HUES64 (cell line): ENCODE results near the gene ENTPD1.

Experiments
- H3K27ac ChIP-seq: 2 replicates; pipeline ENCODE4 v1.7.0; 2013; ENCODE audit warnings: low read depth, low read length, inconsistent platforms
- H3K27me3 ChIP-seq: 2 replicates; pipeline ENCODE4 v1.6.1; 2013; ENCODE audit warnings: mild to moderate bottlenecking, low read length; ENCODE audit not compliant: insufficient read depth
- H3K36me3 ChIP-seq: 2 replicates; pipeline ENCODE4 v1.6.1; 2013; ENCODE audit warnings: mild to moderate bottlenecking, low read length; ENCODE audit not compliant: insufficient read depth
- H3K4me1 ChIP-seq: 2 replicates; pipeline ENCODE4 v1.6.1; 2013; ENCODE audit warnings: mild to moderate bottlenecking, low read length, moderate library complexity; ENCODE audit not compliant: insufficient read depth
- H3K4me3 ChIP-seq: 2 replicates; pipeline ENCODE4 v1.5.1; 2013; ENCODE audit warnings: mild to moderate bottlenecking, low read length, moderate library complexity
- H3K9ac ChIP-seq: 2 replicates; pipeline ENCODE4 v1.6.1; 2013; ENCODE audit warnings: mild to moderate bottlenecking, low read depth, low read length
- H3K9me3 ChIP-seq: 2 replicates; pipeline ENCODE4 v1.6.1; 2013; ENCODE audit warnings: low read depth, low read length; ENCODE audit not compliant: insufficient read depth
- WGBS: fragments of 150-250, 120-280 bp; methylation state at CpG from one replicate; pipeline ENCODE4 v1.1.7; 2013; ENCODE audit warnings: missing lambda C conversion rate; 5-methylcytosine and 5-hydroxymethylcytosine counted together

Gene ENTPD1

GRCh38 chr10:95815701-95816240, 59.8 kb downstream of the ENTPD1 start:
- no peaks in the 10 kb centered on the region for H3K27me3 ChIP-seq
- H3K4me3 ChIP-seq: no peak overlapping the region

DNA sequence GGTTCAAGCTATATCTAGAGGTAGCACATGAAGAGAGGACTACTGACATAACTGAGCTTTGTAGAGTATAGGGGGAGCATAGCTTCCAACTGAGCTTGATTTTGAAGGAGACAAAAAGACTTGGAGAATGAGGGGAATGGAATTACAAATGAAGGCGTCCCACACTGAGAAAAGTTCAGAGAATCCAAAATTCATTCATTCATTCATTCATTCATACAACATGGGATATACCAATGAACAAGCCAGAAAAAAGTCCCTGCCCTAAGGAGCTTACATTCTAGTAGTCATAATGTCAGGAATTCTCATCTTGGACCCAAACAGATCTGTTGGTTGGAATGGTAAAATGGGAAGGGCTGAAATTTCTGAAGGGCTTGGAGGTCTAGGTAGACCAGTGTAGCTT, 62.0 kb downstream of the ENTPD1 start:
- no peak overlapping the region for H3K4me3 ChIP-seq
- no peak overlapping the region for H3K9ac ChIP-seq
- peaks cover 5% of the 10 kb centered on the region; the same call in 1 of the 2 replicates for H3K4me1 ChIP-seq
- no peaks in the 10 kb centered on the region for H3K36me3 ChIP-seq
- H3K9me3 ChIP-seq: no peaks in the 10 kb centered on the region
- 83% methylated on average over 1 of the region's 1 CpG for WGBS
- H3K27ac ChIP-seq: no peak overlapping the region
- H3K27me3 ChIP-seq: no peaks in the 10 kb centered on the region

More at GRCh38 chr10:95815701-95816240, 59.8 kb downstream of the ENTPD1 start:
- WGBS: 92% methylated on average over 6 of the region's 6 CpGs
- peaks cover 5% of the 10 kb centered on the region; the same call in 1 of the 2 replicates for H3K4me1 ChIP-seq
- H3K36me3 ChIP-seq: no peaks in the 10 kb centered on the region
- no peak overlapping the region for H3K9ac ChIP-seq
- no peak overlapping the region for H3K27ac ChIP-seq
- peaks cover 10% of the 10 kb centered on the region for H3K9me3 ChIP-seq

DNA sequence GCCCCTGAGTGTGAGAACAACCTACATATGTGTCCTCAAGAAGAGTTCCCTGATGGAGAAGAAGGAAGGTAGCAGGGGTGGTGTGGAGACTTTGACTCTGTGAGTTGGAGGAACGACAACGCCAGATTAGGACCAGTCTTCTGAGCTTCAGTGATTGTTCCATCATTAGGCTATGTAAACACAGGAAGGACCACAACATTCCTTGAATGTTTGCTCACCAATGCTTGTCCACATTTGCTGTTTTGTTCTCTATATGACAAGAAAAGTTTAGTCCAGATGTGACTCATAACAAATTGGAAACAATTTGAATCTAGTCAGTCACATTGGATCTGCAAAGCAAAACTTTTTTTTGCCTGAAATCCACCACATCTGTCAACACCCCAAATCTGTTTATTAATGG, 62.7 kb downstream of the ENTPD1 start:
- Histone ChIP-seq H3K27ac (no peak overlapping the region), H3K36me3 (no peaks in the 10 kb centered on the region), H3K4me1 (peaks cover 5% of the 10 kb centered on the region; the same call in 1 of the 2 replicates), H3K9me3 (no peaks in the 10 kb centered on the region), H3K4me3 (no peak overlapping the region), H3K9ac (no peak overlapping the region), H3K27me3 (no peaks in the 10 kb centered on the region)
- WGBS: 83% methylated on average over 2 of the region's 2 CpGs

GRCh38 chr10:95819620-95820329, 63.8 kb downstream of the ENTPD1 start:
- Histone ChIP-seq H3K27me3 (no peaks in the 10 kb centered on the region), H3K9ac (no peak overlapping the region), H3K4me3 (no peak overlapping the region), H3K4me1 (no peaks in the 10 kb centered on the region), H3K27ac (no peak overlapping the region), H3K36me3 (no peaks in the 10 kb centered on the region), H3K9me3 (no peaks in the 10 kb centered on the region)
- 100% methylated on average over 1 of the region's 2 CpGs for WGBS

GRCh38 chr10:95820363-95820762, 64.4 kb downstream of the ENTPD1 start:
- 91% methylated on average over 3 of the region's 3 CpGs for WGBS
- Histone ChIP-seq H3K36me3 (no peaks in the 10 kb centered on the region), H3K9me3 (no peaks in the 10 kb centered on the region), H3K27ac (no peak overlapping the region), H3K9ac (no peak overlapping the region), H3K4me1 (no peaks in the 10 kb centered on the region), H3K27me3 (no peaks in the 10 kb centered on the region), H3K4me3 (no peak overlapping the region)

DNA sequence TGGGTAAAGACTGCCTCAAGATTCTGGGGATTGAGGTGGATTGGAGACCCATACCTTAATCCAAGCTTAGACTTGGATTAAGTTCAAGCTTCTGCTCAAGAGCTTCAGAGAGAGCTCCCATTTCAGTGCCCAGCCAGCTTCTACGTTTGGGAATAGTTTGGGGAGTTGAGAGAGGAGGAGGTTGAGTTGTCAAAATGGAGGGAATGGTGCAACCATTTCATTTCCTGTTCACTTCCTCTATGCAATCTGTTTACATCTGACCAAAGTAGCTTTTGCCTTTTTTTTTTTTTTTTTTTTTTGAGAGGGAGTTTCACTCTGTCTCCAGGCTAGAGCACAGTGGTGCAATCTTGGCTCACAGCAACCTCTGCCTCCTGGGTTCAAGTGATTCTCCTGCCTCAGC, 65.8 kb downstream of the ENTPD1 start:
- WGBS: 70% methylated on average over 1 of the region's 1 CpG
- Histone ChIP-seq H3K36me3 (no peaks in the 10 kb centered on the region), H3K9ac (no peak overlapping the region), H3K4me3 (no peak overlapping the region), H3K27ac (no peak overlapping the region), H3K4me1 (no peaks in the 10 kb centered on the region), H3K9me3 (no peaks in the 10 kb centered on the region), H3K27me3 (no peaks in the 10 kb centered on the region)

- H3K36me3 ChIP-seq: no peaks in the 10 kb centered on the region
- H3K4me3 ChIP-seq: no peak overlapping the region
- no peaks in the 10 kb centered on the region for H3K9me3 ChIP-seq
- no peak overlapping the region for H3K27ac ChIP-seq
- no peaks in the 10 kb centered on the region for H3K4me1 ChIP-seq
- H3K9ac ChIP-seq: no peak overlapping the region
- H3K27me3 ChIP-seq: no peaks in the 10 kb centered on the region
These were observed 74.1 kb downstream of the ENTPD1 start for GRCh38 chr10:95830044-95830443.

- Histone ChIP-seq H3K36me3 (no peaks in the 10 kb centered on the region), H3K9me3 (no peaks in the 10 kb centered on the region), H3K9ac (no peak overlapping the region), H3K4me1 (no peaks in the 10 kb centered on the region), H3K27me3 (no peaks in the 10 kb centered on the region), H3K4me3 (no peak overlapping the region), H3K27ac (no peak overlapping the region)
- WGBS: 93% methylated on average over 3 of the region's 3 CpGs
These were observed 75.1 kb downstream of the ENTPD1 start for GRCh38 chr10:95831076-95831475.

GRCh38 chr10:95831515-95831914, 75.6 kb downstream of the ENTPD1 start:
- no peak overlapping the region for H3K27ac ChIP-seq
- no peak overlapping the region for H3K9ac ChIP-seq
- H3K36me3 ChIP-seq: no peaks in the 10 kb centered on the region
- H3K4me1 ChIP-seq: no peaks in the 10 kb centered on the region
- no peak overlapping the region for H3K4me3 ChIP-seq
- no peaks in the 10 kb centered on the region for H3K27me3 ChIP-seq
- no peaks in the 10 kb centered on the region for H3K9me3 ChIP-seq

DNA sequence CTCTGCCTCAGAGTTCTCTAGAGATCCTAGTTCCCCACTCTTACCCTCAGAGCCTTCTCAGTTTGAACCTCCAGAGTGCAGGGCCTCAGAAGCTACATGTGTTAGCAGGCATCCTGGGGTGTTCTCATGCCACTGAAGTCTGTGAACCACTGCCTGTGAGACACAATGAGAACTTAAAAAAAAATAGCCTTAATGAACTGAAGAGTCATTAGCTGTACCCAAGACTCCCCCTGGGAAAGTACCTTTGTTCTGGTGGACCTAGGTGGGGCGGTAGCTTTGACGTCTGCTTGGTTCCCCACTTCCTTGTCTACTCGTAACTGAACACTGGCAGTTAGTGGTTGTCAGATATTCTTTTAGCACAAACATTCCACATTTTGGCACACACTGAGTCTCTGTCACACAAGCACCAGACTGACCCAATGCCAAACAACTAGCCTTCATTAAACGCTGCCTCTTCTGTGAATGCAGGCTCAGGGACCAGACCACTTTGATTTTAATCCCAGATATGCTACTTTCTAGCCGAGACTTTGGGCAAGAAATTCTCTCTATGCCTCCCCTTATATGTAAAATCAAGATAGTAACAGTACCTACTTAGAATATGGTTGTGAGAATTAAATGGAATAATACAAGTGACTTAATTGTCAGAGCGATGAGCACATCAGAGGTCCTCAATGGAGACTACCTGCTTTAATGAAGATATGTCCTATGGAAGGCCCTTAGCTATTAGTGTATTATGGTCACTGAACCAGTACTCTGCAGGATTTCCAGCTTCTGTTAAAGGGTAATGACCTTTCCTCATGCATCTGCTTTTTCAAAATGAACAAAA, 76.5 kb downstream of the ENTPD1 start:
- no peaks in the 10 kb centered on the region for H3K36me3 ChIP-seq
- no peak overlapping the region for H3K27ac ChIP-seq
- no peak overlapping the region for H3K4me3 ChIP-seq
- 0 out of 2 replicates have a peak, but pooled peaks cover 7% of the 10 kb centered on the region for H3K4me1 ChIP-seq
- H3K27me3 ChIP-seq: no peaks in the 10 kb centered on the region
- H3K9ac ChIP-seq: no peak overlapping the region
- no peaks in the 10 kb centered on the region for H3K9me3 ChIP-seq
- 89% methylated on average over 6 of the region's 6 CpGs for WGBS

DNA sequence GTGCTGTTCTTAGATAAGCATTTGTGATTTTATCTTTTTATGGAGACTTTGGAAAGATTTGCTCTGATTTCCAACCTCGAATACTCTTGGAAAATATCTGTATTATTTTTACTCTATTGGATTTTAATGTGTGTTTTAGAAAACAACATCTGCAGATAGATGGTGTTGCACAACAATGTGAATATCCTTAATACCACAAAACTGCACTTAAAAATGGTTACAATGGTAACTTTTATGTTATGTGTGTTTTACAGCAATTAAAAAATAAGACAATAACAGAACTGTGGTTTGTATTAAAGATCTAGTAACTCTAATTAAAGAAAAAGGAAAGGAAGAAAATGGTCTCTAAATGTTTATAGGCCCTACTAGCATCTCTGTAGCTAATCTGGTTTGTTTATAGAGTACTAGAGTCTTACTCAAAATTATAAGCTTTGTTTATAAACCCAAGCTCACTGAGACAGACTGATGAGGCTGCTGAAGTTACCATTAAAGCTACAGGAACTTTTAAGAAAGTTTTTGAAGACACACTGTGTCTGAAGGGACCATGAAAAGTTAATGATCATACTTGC, 77.2 kb downstream of the ENTPD1 start:
- 100% methylated on average over 1 of the region's 1 CpG for WGBS
- Histone ChIP-seq H3K9ac (no peak overlapping the region), H3K36me3 (no peaks in the 10 kb centered on the region), H3K27me3 (no peaks in the 10 kb centered on the region), H3K4me1 (0 out of 2 replicates have a peak, but pooled peaks cover 7% of the 10 kb centered on the region), H3K9me3 (no peaks in the 10 kb centered on the region), H3K4me3 (no peak overlapping the region), H3K27ac (no peak overlapping the region)
